IMR-90 (cell line): ENCODE measurements around the gene CH25H. TPM values are rescaled to one million over a fixed set of nuclear protein-coding genes. Genes with fewer than 3 reads are reported as not detected.

Experiments used
- ATAC-seq: fragments of 200-7000 bp; cut with Tn5 transposase; 2 replicates; pipeline ENCODE4 v1.9.1; 2020; ENCODE audit warnings: low read depth, mild to moderate bottlenecking, moderate library complexity
- BruUV-seq: library from RNA; stranded (reverse); fragments of 400-500 nt; replicated peaks from 2 replicates; lab custom pipeline; 2021; lab: Mats Ljungman, UMichigan
- CTCF ChIA-PET: fragments of 300-600 bp; formaldehyde crosslinking; extraction: SDS; loops from one replicate; lab custom pipeline; 2021; ENCODE audit warnings: antibody characterized with exemption; lab: Yijun Ruan, JAX
- POLR2A ChIA-PET: fragments of 300-600 bp; sonication (Branson Sonifier 250); formaldehyde crosslinking; loops from one replicate; lab custom pipeline; 2022; ENCODE audit warnings: antibody characterized with exemption; ENCODE audit not compliant: unreplicated experiment; lab: Charles Lee
- DNase-seq: peaks from one replicate; pipeline ENCODE4 v3.0.0; 2013
- H2AFZ ChIP-seq: replicated peaks from 2 replicates; pipeline ENCODE3; 2013; ENCODE audit warnings: low read length, mild to moderate bottlenecking; ENCODE audit not compliant: poor library complexity
- H2AK5ac ChIP-seq: 2 replicates; pipeline ENCODE4 v1.6.1; 2013; ENCODE audit warnings: low read depth, low read length, inconsistent platforms
- H2AK9ac ChIP-seq: replicated peaks from 2 replicates; pipeline ENCODE3; 2013; ENCODE audit warnings: mild to moderate bottlenecking, low read depth, low read length, moderate library complexity; ENCODE audit not compliant: poor library complexity
- H2BK120ac ChIP-seq: 2 replicates; pipeline ENCODE4 v1.6.1; 2013; ENCODE audit warnings: low read depth, low read length, inconsistent platforms
- H2BK15ac ChIP-seq: 3 replicates; pipeline ENCODE4 v1.6.1; 2013; ENCODE audit warnings: low read depth, low read length, inconsistent platforms
- H2BK20ac ChIP-seq: 2 replicates; pipeline ENCODE4 v1.6.1; 2013; ENCODE audit warnings: low read depth, mild to moderate bottlenecking, inconsistent platforms, low read length, moderate library complexity
- H2BK5ac ChIP-seq: 2 replicates; pipeline ENCODE4 v1.6.1; 2013; ENCODE audit warnings: mild to moderate bottlenecking, low read depth, low read length, inconsistent platforms; ENCODE audit not compliant: poor library complexity, severe bottlenecking
- H3K14ac ChIP-seq: replicated peaks from 2 replicates; pipeline ENCODE4 v1.6.1; 2013; ENCODE audit warnings: low read depth, low read length, inconsistent platforms
- H3K18ac ChIP-seq: 2 replicates; pipeline ENCODE4 v1.6.1; 2013; ENCODE audit warnings: low read depth, low read length, control low read depth
- H3K23ac ChIP-seq: 2 replicates; pipeline ENCODE4 v1.6.1; 2013; ENCODE audit warnings: low read depth, low read length, inconsistent platforms
- H3K27ac ChIP-seq: 2 replicates; pipeline ENCODE4 v1.5.1; 2013; ENCODE audit warnings: mild to moderate bottlenecking, control low read depth, low read length; ENCODE audit not compliant: insufficient read depth
- H3K27me3 ChIP-seq: 2 replicates; pipeline ENCODE4 v1.6.1; 2013; ENCODE audit warnings: low read length; ENCODE audit not compliant: control insufficient read depth, insufficient read depth
- H3K36me3 ChIP-seq: 2 replicates; pipeline ENCODE4 v1.6.1; 2013; ENCODE audit warnings: low read length, mixed read lengths; ENCODE audit not compliant: control insufficient read depth, insufficient read depth
- H3K4ac ChIP-seq: 2 replicates; pipeline ENCODE4 v1.6.1; 2013; ENCODE audit warnings: low read depth, low read length, inconsistent platforms
- H3K4me1 ChIP-seq: 2 replicates; pipeline ENCODE4 v1.6.1; 2013; ENCODE audit warnings: low read length, mixed read lengths; ENCODE audit not compliant: control insufficient read depth, insufficient read depth
- H3K4me2 ChIP-seq: 2 replicates; pipeline ENCODE4 v1.6.1; 2013; ENCODE audit warnings: low read depth, mild to moderate bottlenecking, control low read depth, low read length, moderate library complexity
- H3K4me3 ChIP-seq: 2 replicates; pipeline ENCODE4 v1.5.1; 2013; ENCODE audit warnings: low read depth, mild to moderate bottlenecking, control low read depth, low read length, moderate library complexity; ENCODE audit not compliant: insufficient read depth
- H3K56ac ChIP-seq: 2 replicates; pipeline ENCODE4 v1.6.1; 2013; ENCODE audit warnings: low read length, inconsistent platforms; ENCODE audit not compliant: insufficient read depth; ENCODE audit errors: extremely low read depth
- H3K79me1 ChIP-seq, 2 experiments: 2 replicates each; pipeline ENCODE4 v1.6.1; 2013; ENCODE audit warnings: low read length in 2 of 2, inconsistent platforms in 1 of 2, low read depth in 1 of 2
- H3K9ac ChIP-seq: 2 replicates; pipeline ENCODE4 v1.6.1; 2013; ENCODE audit warnings: low read depth, low read length, control low read depth
- H3K9me1 ChIP-seq: 2 replicates; pipeline ENCODE4 v1.6.1; 2013; ENCODE audit warnings: low read length, inconsistent platforms; ENCODE audit not compliant: insufficient read depth
- H3K9me3 ChIP-seq: 2 replicates; pipeline ENCODE4 v1.6.1; 2013; ENCODE audit warnings: low read length; ENCODE audit not compliant: control insufficient read depth, insufficient read depth
- H4K20me1 ChIP-seq: 2 replicates; pipeline ENCODE4 v1.6.1; 2013; ENCODE audit warnings: low read length, inconsistent platforms; ENCODE audit not compliant: insufficient read depth
- H4K5ac ChIP-seq: 2 replicates; pipeline ENCODE4 v1.6.1; 2013; ENCODE audit warnings: mild to moderate bottlenecking, low read depth, low read length, control low read depth
- H4K8ac ChIP-seq, 2 experiments: 2 replicates each; pipeline ENCODE4 v1.6.1; 2013; ENCODE audit warnings: low read depth in 2 of 2, low read length in 2 of 2, control low read depth in 1 of 2, inconsistent platforms in 1 of 2
- H4K91ac ChIP-seq: 2 replicates; pipeline ENCODE4 v1.6.1; 2013; ENCODE audit warnings: low read depth, low read length, inconsistent platforms; ENCODE audit not compliant: insufficient read depth
- BHLHE40 ChIP-seq: fragments of 150-350 bp; IDR thresholded peaks from 2 replicates; pipeline ENCODE4 v1.6.1; 2016; ENCODE audit warnings: mild to moderate bottlenecking, low read depth, low read length
- CEBPB ChIP-seq: IDR thresholded peaks from 2 replicates; pipeline ENCODE4 v1.6.1; 2012; ENCODE audit warnings: low read depth, low read length, improper control_type of control experiment
- ELK1 ChIP-seq: fragments of 150-350 bp; IDR thresholded peaks from 2 replicates; pipeline ENCODE4 v1.6.1; 2016; ENCODE audit warnings: low read depth, mild to moderate bottlenecking, low read length, moderate library complexity, borderline replicate concordance
- FOS ChIP-seq: fragments of 150-350 bp; IDR thresholded peaks from 2 replicates; pipeline ENCODE4 v1.6.1; 2016; ENCODE audit warnings: low read depth, low read length
- MAFK ChIP-seq: IDR thresholded peaks from 2 replicates; pipeline ENCODE4 v1.6.1; 2012; ENCODE audit warnings: low read depth, low read length, improper control_type of control experiment
- MXI1 ChIP-seq: IDR thresholded peaks from 2 replicates; pipeline ENCODE4 v1.6.1; 2012; ENCODE audit warnings: low read depth, mild to moderate bottlenecking, low read length, moderate library complexity, borderline replicate concordance
- NFE2L2 ChIP-seq: fragments of 150-350 bp; IDR thresholded peaks from 2 replicates; pipeline ENCODE4 v1.6.1; 2016; ENCODE audit warnings: low read depth, mild to moderate bottlenecking, low read length
- WGBS, 2 experiments: methylation state at CpG; one replicate each; pipeline versions ENCODE4 v1.1.5 to v1.1.7; 2013; ENCODE audit warnings: missing lambda C conversion rate in 2 of 2; ENCODE audit not compliant: insufficient read length in 1 of 2; ENCODE audit errors: extremely low coverage in 2 of 2; 5-methylcytosine and 5-hydroxymethylcytosine counted together
- dilution Hi-C: fragments of 300-500 bp; cut with HindIII; formaldehyde crosslinking; loops from one replicate; pipeline ENCODE4 v1.14.3; 2018; ENCODE audit warnings: low sequenced_read_pairs; ENCODE audit not compliant: unreplicated experiment
- in situ Hi-C: fragments of 300-500 bp; cut with MboI; formaldehyde crosslinking; loops from 3 replicates; pipeline ENCODE4 v1.14.3; 2019; ENCODE audit warnings: low sequenced_read_pairs, inconsistent platforms, mixed read lengths
- intact Hi-C: fragments of 100-400 bp; cut with micrococcal nuclease; formaldehyde crosslinking; loops from 2 replicates; pipeline ENCODE4 v1.10.0; 2022
- polyA plus RNA-seq, 3 experiments: library from polyadenylated mRNA; depleted of rRNA; stranded (reverse); fragments of >200 nt; gene quantifications; 2 replicates each; pipeline ENCODE4 v1.2.3, GENCODE V29; 2012; ENCODE audit warnings: low replicate concordance in 1 of 3
- total RNA-seq: library from RNA; depleted of rRNA; stranded (reverse); fragments of >200 nt; gene quantifications from 2 replicates; pipeline ENCODE4 v1.2.3, GENCODE V29; 2012
- TF ChIP-seq, protein P1 (sequence below): conservative IDR thresholded peaks from 2 replicates; pipeline ENCODE4 v1.5.1; 2012; ENCODE audit warnings: mild to moderate bottlenecking, low read depth, low read length, improper control_type of control experiment

Gene CH25H
- total and polyA plus RNA-seq, 2 of the 4 experiments (the other 2 are of a cell fraction), result 0.12 to 0.18 TPM

GRCh38 chr10:89201345-89202032 lies 5.6 kb downstream of the CH25H start:
- Histone ChIP-seq H3K9me1 (peaks cover 11% of the 10 kb centered on the region), H2BK5ac (no peak overlapping the region), H4K5ac (peak overlapping the region; percentile 91), H3K14ac (no peak overlapping the region; the same call in 1 of the 2 replicates), H3K27me3 (peaks cover 4% of the 10 kb centered on the region; the same call in 1 of the 2 replicates), H2BK120ac (peak overlapping the region; percentile 59; the same call in 1 of the 2 replicates), H3K9ac (no peak overlapping the region), H3K56ac (no peak overlapping the region), H3K23ac (no peak overlapping the region), H3K36me3 (no peaks in the 10 kb centered on the region), H3K18ac (peak overlapping the region; percentile 99), H2AK9ac (no peak overlapping the region), H2BK20ac (peak overlapping the region; percentile 80; the same call in 1 of the 2 replicates), H3K27ac (peak overlapping the region; percentile 24; the same call in 1 of the 2 replicates), H3K4me2 (peak overlapping the region; percentile 59), H4K8ac (0 out of 4 replicates have a peak overlapping the region, but pooled peaks of 1 of the 2 experiments have one; percentile 28), H2AFZ (no peak overlapping the region), H3K79me1 (no peaks in the 10 kb centered on the region), H3K4me1 (peaks cover 18% of the 10 kb centered on the region), H3K4me3 (no peak overlapping the region), H2AK5ac (peak overlapping the region; percentile 72; the same call in 1 of the 2 replicates), H3K9me3 (no peaks in the 10 kb centered on the region), H4K91ac (peak overlapping the region; percentile 47), H2BK15ac (peak overlapping the region; percentile 64; the same call in 1 of the 3 replicates), H3K4ac (peak overlapping the region; percentile 59), H4K20me1 (no peaks in the 10 kb centered on the region)
- peak; percentile 31 for ATAC-seq
- 70% methylated on average over 2 of the region's 7 CpGs; no CpG with 5 or more reads in 1 of the 2 experiments for WGBS, 2 experiments
- dilution Hi-C loops (loop anchor here (25.0 kb wide), 1 partner anchor 189 kb away; no protein-coding TSS in a partner anchor), intact Hi-C loops (loop anchor here (5.0 kb wide), 2 partner anchors 49 to 84 kb away; no protein-coding TSS in a partner anchor), in situ Hi-C loops (no loop called here)
- ChIA-PET POLR2A (interaction anchor here (0.6 kb wide), 1 partner anchor 165 kb away, joined by 4 read pairs; no protein-coding TSS in a partner anchor), CTCF (interaction anchor here (0.6 kb wide), 1 partner anchor 121 kb away, joined by 3 read pairs; no protein-coding TSS in a partner anchor)
- no TSS peak for BruUV-seq
- DNase-seq, result peak; percentile 35
- TF ChIP-seq, protein P1, sequence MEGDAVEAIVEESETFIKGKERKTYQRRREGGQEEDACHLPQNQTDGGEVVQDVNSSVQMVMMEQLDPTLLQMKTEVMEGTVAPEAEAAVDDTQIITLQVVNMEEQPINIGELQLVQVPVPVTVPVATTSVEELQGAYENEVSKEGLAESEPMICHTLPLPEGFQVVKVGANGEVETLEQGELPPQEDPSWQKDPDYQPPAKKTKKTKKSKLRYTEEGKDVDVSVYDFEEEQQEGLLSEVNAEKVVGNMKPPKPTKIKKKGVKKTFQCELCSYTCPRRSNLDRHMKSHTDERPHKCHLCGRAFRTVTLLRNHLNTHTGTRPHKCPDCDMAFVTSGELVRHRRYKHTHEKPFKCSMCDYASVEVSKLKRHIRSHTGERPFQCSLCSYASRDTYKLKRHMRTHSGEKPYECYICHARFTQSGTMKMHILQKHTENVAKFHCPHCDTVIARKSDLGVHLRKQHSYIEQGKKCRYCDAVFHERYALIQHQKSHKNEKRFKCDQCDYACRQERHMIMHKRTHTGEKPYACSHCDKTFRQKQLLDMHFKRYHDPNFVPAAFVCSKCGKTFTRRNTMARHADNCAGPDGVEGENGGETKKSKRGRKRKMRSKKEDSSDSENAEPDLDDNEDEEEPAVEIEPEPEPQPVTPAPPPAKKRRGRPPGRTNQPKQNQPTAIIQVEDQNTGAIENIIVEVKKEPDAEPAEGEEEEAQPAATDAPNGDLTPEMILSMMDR, result no peak
- TF ChIP-seq FOS, result 0 out of 2 replicates have a peak, but pooled peaks have one; percentile 20
- no peak for TF ChIP-seq ELK1
- TF ChIP-seq NFE2L2, result peak; percentile 99
- TF ChIP-seq CEBPB, result no peak
- no peak for TF ChIP-seq MXI1
- TF ChIP-seq MAFK, result peak; percentile 89
- TF ChIP-seq BHLHE40, result no peak
